ENCODE data around the gene CKM.
"Not testable (repeated sequence)": the region's sequence is repeated elsewhere in the genome, so short reads cannot be mapped to it uniquely, and the experiment has no call there.

CKM gene

DNA sequence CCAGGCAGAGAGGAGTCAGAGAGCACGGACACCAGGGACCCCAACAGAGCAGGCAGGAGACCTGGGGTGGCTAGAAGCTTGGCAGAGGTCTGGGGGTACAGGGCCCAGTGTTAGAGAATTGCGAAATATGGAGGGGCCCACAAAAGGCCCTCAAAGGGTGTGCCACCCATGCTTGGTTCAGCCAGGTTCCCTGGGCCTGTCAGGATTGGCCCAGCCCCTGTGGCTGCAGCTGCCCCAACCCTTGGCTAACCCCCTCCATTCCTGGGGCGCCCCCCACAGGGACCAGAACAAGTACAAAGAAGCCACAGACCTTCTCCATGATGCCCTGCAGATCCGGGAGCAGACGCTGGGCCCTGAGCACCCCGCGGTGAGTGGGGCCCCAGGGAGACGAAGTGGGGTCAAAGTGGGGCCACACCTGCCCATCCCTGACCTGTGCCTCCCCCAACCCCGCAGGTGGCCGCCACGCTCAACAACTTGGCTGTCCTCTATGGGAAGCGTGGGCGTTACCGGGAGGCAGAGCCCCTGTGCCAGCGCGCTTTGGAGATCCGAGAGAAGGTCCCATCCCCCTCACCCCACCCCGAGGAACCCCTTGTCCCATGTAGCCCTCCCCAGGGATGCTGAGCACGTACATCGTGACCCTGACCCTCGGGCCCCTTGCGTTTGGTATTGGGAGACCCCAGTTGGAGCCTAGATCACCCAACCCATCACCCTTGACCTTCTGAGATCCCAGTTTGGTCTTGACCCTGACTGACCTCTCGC, 25.9 kb upstream of the CKM start:
- no peak for DNase-seq

- no peak for DNase-seq
Observed at GRCh38 chr19:45347570-45348366, 25.1 kb upstream of the CKM start.

GRCh38 chr19:45346449-45346848, 23.8 kb upstream of the CKM start:
- DNase-seq, result no peak

DNA sequence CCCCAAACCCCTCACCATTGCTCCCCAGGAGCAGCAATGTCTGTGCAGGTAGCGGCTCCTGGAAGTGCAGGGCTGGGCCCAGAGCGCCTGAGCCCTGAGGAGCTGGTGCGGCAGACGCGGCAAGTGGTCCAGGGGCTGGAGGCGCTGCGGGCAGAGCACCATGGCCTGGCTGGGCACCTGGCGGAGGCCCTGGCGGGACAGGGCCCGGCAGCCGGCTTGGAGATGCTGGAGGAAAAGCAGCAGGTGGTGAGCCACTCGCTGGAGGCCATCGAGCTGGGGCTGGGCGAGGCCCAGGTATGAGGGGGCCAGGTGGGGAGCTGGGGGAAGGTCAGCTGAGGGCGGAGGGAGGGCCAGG, 22.8 kb upstream of the CKM start:
- no peak for DNase-seq

DNA sequence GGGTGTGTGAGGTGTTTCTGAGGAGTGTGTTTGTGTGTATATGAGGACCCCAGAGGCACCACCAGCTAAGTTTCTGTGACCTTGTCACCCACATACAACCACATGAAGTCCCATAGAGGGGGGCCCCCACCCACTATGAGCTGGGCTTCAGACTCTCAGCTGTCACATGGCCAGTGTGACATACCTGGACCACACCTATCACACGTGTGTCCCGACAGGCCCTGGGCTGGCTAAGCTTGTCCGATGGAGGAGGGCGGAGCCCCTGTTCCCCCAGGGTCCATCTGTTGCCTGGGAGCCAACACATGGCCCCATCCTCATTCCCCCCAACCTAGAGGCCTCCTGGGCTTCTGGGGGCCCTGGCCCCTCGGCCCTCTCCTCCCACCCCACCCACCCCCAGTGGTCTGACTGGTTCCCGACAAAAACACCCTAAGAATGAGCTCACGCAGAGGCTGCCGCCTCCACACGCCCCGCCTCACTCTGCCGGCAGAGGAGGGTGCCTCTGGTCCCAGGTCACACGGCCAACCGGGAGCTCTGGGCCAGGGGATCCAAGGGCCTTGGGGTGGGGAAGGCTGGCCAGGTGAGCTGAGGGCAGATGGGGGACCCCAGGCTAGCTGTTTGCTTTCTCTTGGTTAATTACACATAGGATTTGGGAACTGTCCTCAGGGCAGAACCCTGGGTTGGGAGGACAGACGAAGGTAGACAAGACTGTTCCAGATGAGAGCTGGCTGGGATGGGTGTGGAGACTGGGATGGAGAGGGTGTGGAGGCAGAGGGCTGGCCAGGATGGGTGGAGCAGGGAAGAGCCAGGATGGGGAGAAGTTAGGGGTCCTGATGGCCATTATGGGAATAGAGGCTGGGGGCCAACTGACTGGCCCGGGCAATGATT, 22.2 kb upstream of the CKM start:
- no peak for DNase-seq

DNA sequence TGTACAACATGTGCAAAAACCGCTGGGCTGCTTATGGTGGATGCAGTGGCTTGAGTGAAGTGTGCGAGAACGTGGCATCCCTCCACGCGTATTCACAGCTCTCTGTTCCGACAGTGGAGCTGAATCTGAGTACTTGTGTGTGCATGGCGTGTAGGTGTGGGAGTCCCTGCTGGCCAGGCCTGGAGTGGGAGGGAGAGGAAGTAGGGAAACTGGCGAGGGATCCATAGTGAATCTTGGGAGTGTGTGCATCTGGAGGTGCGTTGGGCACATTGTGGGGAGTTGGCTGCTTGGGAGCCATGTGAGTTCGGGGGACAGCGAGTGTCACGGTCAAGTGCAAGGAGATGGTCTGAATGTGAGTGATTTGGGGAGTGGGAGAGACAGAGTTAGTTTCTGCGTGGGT, 20.2 kb upstream of the CKM start:
- DNase-seq, result no peak

- no peak for DNase-seq
Observed at GRCh38 chr19:45340899-45341453, 18.3 kb upstream of the CKM start.

DNA sequence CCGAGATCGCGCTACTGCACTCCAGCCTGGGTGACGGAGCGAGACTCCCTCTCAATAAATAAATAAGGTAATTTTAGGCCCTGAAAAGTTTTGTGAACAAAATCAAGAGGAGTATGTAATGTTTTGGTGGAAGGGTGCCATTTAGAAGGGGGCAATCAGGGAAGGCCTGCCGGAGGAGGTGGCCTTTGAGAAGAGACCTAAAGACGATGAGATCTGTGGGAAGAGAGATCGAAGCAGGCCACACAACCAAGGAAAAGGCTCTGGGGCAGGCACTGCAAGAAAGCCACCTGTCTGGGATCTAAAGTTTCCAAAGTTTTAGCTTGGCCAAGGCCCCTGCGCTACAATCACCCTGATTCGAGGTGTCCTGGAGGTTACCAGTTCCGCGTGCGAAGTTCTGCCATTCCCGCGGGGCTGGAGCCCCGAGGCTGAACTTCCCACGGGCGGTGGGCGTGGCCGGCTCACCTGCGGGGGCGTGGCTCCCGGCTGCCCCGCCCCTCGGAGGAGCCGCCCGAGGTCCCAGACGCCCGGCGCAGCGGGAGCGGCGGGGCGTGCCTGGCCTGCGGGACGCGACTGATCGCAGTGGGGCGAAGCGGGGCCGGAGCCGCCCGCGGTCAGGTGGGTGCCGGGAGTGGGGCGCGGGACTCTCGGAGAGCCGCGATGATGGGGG, 17.7 kb upstream of the CKM start, which contains the start of gene KLC3:
Gene KLC3 (plus strand): TSS at position 519 of the 667 bp plus-strand sequence. CDS start 4,792 bp downstream, outside the sequence.
- peak; percentile 52 to 67 for DNase-seq

- no peak for DNase-seq
Observed at GRCh38 chr19:45339629-45340028, 17.0 kb upstream of the CKM start.

DNA sequence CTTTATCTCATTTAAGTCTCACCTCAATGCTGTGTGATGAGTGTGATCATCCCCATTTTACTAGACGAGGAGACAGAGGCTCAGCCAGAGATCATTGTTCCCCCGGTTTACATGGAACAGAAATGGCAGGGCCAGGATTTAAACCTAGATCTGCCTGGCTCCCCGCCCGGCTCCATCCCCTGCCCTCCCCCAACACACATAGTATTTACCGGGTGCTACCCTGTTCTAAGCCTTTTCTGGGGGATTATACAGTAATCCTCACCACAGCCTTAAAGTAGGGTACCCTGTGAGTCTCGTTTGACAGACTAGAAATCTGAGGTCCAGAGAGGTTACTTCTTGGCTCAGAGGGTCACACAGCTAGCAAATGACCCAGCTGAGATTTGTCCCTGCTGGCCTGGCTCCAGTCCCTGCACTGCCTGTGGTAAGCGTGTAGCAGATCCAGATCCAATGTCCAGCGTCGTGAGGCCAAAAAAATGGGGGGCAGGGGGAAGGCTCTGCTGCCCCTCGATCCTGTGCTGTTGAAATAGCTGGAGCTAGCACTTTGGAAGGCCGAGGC, 14.1 kb upstream of the CKM start:
- no peak for DNase-seq

DNA sequence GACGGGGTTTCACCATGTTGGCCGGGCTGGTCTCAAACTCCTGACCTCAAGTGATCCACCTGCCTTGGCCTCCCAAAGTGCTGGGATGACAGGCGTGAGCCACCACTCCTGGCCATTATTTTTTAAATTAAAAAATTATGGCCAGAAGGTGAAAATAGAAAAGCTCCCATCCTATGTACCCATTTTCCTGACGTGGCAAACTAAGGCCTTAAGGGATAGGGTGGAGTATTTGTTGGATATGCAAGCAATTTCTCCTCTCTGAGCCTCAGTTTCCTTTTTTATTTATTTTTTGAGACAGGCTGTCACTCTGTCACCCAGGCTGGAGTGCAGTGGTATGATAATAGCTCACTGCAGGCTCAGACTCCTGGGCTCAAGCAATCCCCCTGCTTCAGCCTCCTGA, 12.2 kb upstream of the CKM start:
- DNase-seq, result not testable (repeated sequence)

DNA sequence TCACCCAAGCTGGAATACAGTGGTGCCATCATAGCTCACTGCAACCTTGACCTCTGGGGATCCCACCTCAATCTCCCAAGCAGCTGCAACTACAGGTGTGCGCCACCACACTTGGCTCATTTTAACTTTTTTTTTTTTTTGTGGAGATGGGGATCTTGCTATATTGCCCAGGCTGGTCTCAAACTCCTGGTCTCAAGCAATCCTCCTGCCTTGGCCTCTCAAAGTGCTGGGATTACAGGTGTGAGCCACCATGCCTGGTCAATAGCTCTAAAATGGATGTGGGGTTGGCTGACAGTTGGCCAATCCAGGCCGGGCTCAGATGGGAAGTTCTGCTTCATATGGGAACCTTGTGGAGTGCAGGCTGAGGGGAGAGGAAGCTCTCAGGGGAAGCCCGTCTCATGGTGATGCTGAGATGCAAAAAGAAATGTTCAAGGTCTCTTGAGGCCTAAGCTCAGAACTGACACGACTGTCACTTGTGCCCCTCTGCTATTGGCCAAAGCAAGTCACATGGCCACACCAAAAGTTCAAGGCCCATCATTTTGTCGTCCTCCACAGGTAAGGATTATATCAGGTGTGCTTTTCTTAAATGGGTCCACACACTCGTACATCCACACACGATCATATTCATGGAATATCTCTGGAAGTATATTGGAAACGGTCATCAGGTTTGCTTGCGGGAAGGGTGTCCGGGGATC, 11.1 kb upstream of the CKM start:
- no peak for DNase-seq

GRCh38 chr19:45331411-45331810, 8.7 kb upstream of the CKM start:
- DNase-seq, result no peak

GRCh38 chr19:45327404-45328143, 4.9 kb upstream of the CKM start:
- no peak for DNase-seq

DNA sequence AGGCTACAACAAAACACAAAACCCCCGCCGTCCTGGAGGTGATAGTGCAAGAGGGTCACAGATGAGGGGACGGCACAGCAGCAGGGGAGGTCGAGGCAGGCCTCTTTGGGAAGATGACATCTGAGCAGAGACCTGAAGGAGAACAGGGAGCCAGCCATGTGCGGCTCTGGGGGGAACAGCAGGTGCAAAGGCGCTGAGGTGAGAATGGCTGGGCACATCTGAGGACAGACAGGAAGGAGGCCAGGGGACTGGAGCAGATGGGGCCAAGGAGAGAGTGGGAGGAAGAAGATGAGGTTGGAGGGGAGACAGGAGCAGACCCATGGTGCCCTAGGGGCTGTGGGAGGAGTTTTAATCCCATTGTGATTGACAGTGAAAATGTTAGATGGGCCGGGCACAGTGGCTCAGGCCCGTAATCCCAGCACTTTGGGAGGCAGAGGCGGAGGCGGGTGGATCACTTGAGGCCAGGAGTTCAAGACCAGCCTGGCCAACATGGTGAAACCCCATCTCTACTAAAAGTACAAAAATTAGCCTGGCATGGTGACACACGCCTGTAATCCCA, 1.8 kb upstream of the CKM start:
- no peak for DNase-seq

- no peak for DNase-seq
Observed at GRCh38 chr19:45323671-45324081, 1.0 kb upstream of the CKM start.

GRCh38 chr19:45322311-45322710, 364 bp downstream of the CKM start:
- peak in 1 of 2 experiments; percentile 23 for DNase-seq

GRCh38 chr19:45321848-45322247, 827 bp downstream of the CKM start:
- DNase-seq, result no peak

GRCh38 chr19:45320997-45321775, 1.5 kb downstream of the CKM start:
- no peak for DNase-seq

Measured in activated T-cell treated with anti-CD3 and anti-CD28 coated beads, Interleukin-2, amount 50 U/mL, for 48 hours (primary cell).